RWPE2 (cell line): ENCODE data around the gene PI4KA.

Experiments used
- ATAC-seq: fragments of 200-7000 bp; cut with Tn5 transposase; 3 replicates; pipeline ENCODE4 v1.9.1; 2021; ENCODE audit warnings: low read depth
- DNase-seq: peaks from one replicate; pipeline ENCODE4 v3.0.0-alpha.2; 2020; ENCODE audit warnings: low spot score
- H3K27ac ChIP-seq: fragments of 450-650 bp; 2 replicates; pipeline ENCODE4 v1.5.1; 2017; ENCODE audit warnings: mild to moderate bottlenecking; ENCODE audit not compliant: poor library complexity, severe bottlenecking
- H3K27me3 ChIP-seq: fragments of 250-450 bp; sonication (Bioruptor Pico); 2 replicates; pipeline ENCODE4 v1.5.1; 2021; ENCODE audit warnings: mild to moderate bottlenecking, moderate library complexity; ENCODE audit not compliant: insufficient read depth, poor library complexity, severe bottlenecking
- H3K36me3 ChIP-seq: fragments of 250-450 bp; sonication (Bioruptor Pico); 2 replicates; pipeline ENCODE4 v1.5.1; 2020; ENCODE audit warnings: low read depth, mild to moderate bottlenecking, moderate library complexity
- H3K4me1 ChIP-seq: fragments of 250-450 bp; sonication (Bioruptor Pico); 2 replicates; pipeline ENCODE4 v1.5.1; 2021; ENCODE audit warnings: mild to moderate bottlenecking, moderate library complexity; ENCODE audit not compliant: insufficient read depth, poor library complexity, severe bottlenecking
- H3K4me3 ChIP-seq: fragments of 250-450 bp; sonication (Bioruptor Pico); 2 replicates; pipeline ENCODE4 v1.5.1; 2021; ENCODE audit warnings: mild to moderate bottlenecking, moderate library complexity; ENCODE audit not compliant: severe bottlenecking
- H3K9me3 ChIP-seq: fragments of 250-450 bp; sonication (Bioruptor Pico); 2 replicates; pipeline ENCODE4 v1.5.1; 2021; ENCODE audit warnings: mild to moderate bottlenecking, moderate library complexity; ENCODE audit not compliant: severe bottlenecking
- TF ChIP-seq, protein P1 (sequence below): fragments of 450-650 bp; IDR thresholded peaks from one replicate; pipeline ENCODE4 v1.5.1; 2017; ENCODE audit warnings: mild to moderate bottlenecking, moderate library complexity; ENCODE audit not compliant: poor library complexity, severe bottlenecking

PI4KA gene

GRCh38 chr22:20805972-20806471 lies 52.6 kb downstream of the PI4KA start:
- H3K27me3 ChIP-seq: no peaks in the 10 kb centered on the region
- H3K4me3 ChIP-seq: no peak overlapping the region
- H3K9me3 ChIP-seq: peaks cover 4% of the 10 kb centered on the region
- ATAC-seq: no peak
- peaks cover 54% of the 10 kb centered on the region for H3K36me3 ChIP-seq
- no peaks in the 10 kb centered on the region for H3K4me1 ChIP-seq
- no peak overlapping the region for H3K27ac ChIP-seq
- DNase-seq: no peak
- TF ChIP-seq, protein P1, sequence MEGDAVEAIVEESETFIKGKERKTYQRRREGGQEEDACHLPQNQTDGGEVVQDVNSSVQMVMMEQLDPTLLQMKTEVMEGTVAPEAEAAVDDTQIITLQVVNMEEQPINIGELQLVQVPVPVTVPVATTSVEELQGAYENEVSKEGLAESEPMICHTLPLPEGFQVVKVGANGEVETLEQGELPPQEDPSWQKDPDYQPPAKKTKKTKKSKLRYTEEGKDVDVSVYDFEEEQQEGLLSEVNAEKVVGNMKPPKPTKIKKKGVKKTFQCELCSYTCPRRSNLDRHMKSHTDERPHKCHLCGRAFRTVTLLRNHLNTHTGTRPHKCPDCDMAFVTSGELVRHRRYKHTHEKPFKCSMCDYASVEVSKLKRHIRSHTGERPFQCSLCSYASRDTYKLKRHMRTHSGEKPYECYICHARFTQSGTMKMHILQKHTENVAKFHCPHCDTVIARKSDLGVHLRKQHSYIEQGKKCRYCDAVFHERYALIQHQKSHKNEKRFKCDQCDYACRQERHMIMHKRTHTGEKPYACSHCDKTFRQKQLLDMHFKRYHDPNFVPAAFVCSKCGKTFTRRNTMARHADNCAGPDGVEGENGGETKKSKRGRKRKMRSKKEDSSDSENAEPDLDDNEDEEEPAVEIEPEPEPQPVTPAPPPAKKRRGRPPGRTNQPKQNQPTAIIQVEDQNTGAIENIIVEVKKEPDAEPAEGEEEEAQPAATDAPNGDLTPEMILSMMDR: no peak

DNA sequence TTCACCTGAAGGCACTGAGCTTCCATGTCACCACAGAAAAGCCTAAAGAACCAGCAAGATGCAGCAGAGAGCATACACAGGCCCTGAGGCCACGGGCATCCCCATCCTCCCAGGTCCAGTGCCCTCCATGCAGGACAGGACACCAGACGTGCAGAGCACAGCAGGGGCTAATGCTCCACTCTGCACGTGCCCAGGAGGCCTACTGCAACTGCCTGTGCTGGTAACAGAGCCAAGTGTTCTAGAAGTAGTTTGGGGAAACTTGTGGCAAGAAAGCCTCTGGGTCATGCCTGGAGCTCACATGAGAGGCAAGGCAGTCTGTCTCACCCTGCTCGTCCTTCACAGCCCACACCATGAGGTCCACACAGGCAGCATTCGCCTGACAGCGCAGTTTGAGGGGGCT lies 54.0 kb downstream of the PI4KA start:
- Histone ChIP-seq H3K36me3 (peaks cover 60% of the 10 kb centered on the region), H3K27ac (no peak overlapping the region), H3K4me1 (no peaks in the 10 kb centered on the region), H3K9me3 (peaks cover 4% of the 10 kb centered on the region), H3K4me3 (no peak overlapping the region), H3K27me3 (no peaks in the 10 kb centered on the region)
- DNase-seq (no peak), ATAC-seq (no peak)
- TF ChIP-seq, protein P1: no peak

DNA sequence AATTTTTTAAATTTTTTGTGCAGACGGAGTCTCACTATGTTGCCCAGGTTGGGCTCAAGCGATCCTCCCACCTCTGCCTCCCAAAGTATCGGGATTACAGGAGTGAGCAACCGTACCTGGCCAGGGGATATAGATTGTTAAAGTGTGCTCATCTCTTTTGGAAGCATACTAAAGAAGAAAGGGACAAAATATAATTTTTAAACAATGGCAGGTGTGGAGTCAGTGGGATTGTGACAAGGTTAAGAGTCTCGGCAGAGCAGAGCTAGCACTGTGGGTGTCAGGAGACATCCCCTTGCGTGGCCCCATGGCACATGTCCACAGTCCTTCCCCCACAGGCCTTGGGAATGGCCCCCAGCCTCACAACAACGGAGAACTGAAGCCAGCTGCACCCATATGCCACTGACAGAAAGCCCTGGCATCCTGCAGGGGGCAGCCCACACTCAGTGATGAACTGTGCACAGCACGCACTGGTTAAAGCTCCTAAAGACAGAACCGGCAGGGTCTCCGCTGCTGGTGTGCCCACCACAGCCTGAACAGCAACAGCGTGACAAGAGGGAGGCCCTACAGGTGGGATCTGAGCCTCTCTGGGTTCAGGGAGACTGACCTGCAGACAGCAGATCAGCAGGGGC lies 54.8 kb downstream of the PI4KA start:
- Histone ChIP-seq H3K27me3 (no peaks in the 10 kb centered on the region), H3K36me3 (peaks cover 62% of the 10 kb centered on the region), H3K4me3 (no peak overlapping the region), H3K9me3 (peaks cover 4% of the 10 kb centered on the region), H3K27ac (no peak overlapping the region), H3K4me1 (no peaks in the 10 kb centered on the region)
- TF ChIP-seq, protein P1: peak; percentile 45
- peak; percentile 57; the same call in 2 of the 3 replicates for ATAC-seq
- no peak for DNase-seq

- H3K4me3 ChIP-seq: no peak overlapping the region
Observed at GRCh38 chr22:20802922-20803553, 55.6 kb downstream of the PI4KA start.

More at GRCh38 chr22:20802922-20803553, 55.6 kb downstream of the PI4KA start:
- Histone ChIP-seq H3K36me3 (peaks cover 68% of the 10 kb centered on the region), H3K27ac (no peak overlapping the region), H3K27me3 (no peaks in the 10 kb centered on the region), H3K4me1 (no peaks in the 10 kb centered on the region), H3K9me3 (peaks cover 4% of the 10 kb centered on the region)
- DNase-seq (no peak), ATAC-seq (no peak)
- TF ChIP-seq, protein P1: no peak
